Measurements from ENCODE around the gene KNSTRN.

DNA sequence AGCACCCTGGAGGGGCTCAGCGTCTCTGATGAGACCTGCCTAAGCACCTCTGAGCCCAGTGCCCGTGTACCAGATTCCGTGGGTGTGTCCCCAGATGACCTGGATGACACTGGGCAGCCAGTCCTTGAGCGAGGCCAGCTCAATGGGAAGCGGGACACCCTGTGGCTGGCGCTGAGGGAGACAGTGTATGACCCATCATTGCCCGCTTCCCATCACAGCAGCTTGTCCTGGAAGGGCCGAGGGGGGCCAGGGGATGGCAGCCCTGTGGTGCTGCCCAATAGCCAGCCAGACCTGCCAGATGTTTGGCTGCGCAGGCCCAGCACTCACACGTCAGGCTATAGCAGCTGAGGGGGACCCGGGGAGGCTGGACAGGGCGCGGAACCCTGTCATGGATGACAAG lies 12.6 kb upstream of the KNSTRN start:
- TF ChIP-seq POLR2A (IDR thresholded peaks at IDR 0.05; ENCODE audit: low read length), result no peak
- TF ChIP-seq GATA1 (IDR thresholded peaks at IDR 0.05; ENCODE audit: low read depth, low read length), result no peak
